Measurements from ENCODE around the gene FBXL7.

The FBXL7 gene

GRCh38 chr5:15547261-15547839 is 47.4 kb downstream of the FBXL7 start:
- DNase-seq = no peak

- DNase-seq = no peak
These were observed 50.0 kb downstream of the FBXL7 start for GRCh38 chr5:15549961-15550360.

- no peak for DNase-seq
These were observed 50.6 kb downstream of the FBXL7 start for GRCh38 chr5:15550502-15551112.

- DNase-seq = no peak
These were observed 51.1 kb downstream of the FBXL7 start for GRCh38 chr5:15551113-15551504.

GRCh38 chr5:15554542-15554941 is 54.6 kb downstream of the FBXL7 start:
- DNase-seq = no peak

- no peak for DNase-seq
These were observed 55.2 kb downstream of the FBXL7 start for GRCh38 chr5:15555176-15555575.

GRCh38 chr5:15558240-15558639 is 58.3 kb downstream of the FBXL7 start:
- no peak for DNase-seq

- no peak for DNase-seq
These were observed 58.7 kb downstream of the FBXL7 start for GRCh38 chr5:15558681-15559080.

GRCh38 chr5:15560421-15560820 is 60.4 kb downstream of the FBXL7 start:
- DNase-seq = no peak

- no peak for DNase-seq
These were observed 64.5 kb downstream of the FBXL7 start for GRCh38 chr5:15564523-15564922.

GRCh38 chr5:15564957-15565356 is 65.0 kb downstream of the FBXL7 start:
- DNase-seq = no peak

- DNase-seq = no peak
These were observed 66.3 kb downstream of the FBXL7 start for GRCh38 chr5:15566306-15566705.

- no peak for DNase-seq
These were observed 66.8 kb downstream of the FBXL7 start for GRCh38 chr5:15566789-15567188.

GRCh38 chr5:15570491-15570890 is 70.5 kb downstream of the FBXL7 start:
- DNase-seq = no peak

GRCh38 chr5:15571081-15571480 is 71.1 kb downstream of the FBXL7 start:
- no peak for DNase-seq

GRCh38 chr5:15571618-15572017 is 71.6 kb downstream of the FBXL7 start:
- DNase-seq = no peak

GRCh38 chr5:15573590-15573989 is 73.6 kb downstream of the FBXL7 start:
- no peak for DNase-seq

- no peak for DNase-seq
These were observed 74.1 kb downstream of the FBXL7 start for GRCh38 chr5:15574128-15574527.

- no peak for DNase-seq
These were observed 74.9 kb downstream of the FBXL7 start for GRCh38 chr5:15574806-15575325.

- DNase-seq = no peak
These were observed 75.7 kb downstream of the FBXL7 start for GRCh38 chr5:15575666-15576065.

GRCh38 chr5:15577132-15577531 is 77.2 kb downstream of the FBXL7 start:
- no peak for DNase-seq

- DNase-seq = no peak
These were observed 77.9 kb downstream of the FBXL7 start for GRCh38 chr5:15577831-15578230.

GRCh38 chr5:15579193-15579990 is 79.4 kb downstream of the FBXL7 start:
- no peak for DNase-seq

- DNase-seq = no peak
These were observed 84.5 kb downstream of the FBXL7 start for GRCh38 chr5:15584528-15584927.

All from NCI-H187 (cell line).